ENCODE measurements around the gene VSIR. TPM values are rescaled to one million over a fixed set of nuclear protein-coding genes. Genes with fewer than 3 reads are reported as not detected.

Gene VSIR
- total RNA-seq: 117 and 118 TPM in 2 replicates

- intact Hi-C loops (cut with micrococcal nuclease): loop anchor here (1.0 to 5.0 kb wide), 10 partner anchors 16 to 454 kb away; partner anchors contain the start of genes PSAP, SLC29A3 and SPOCK2
Measured at GRCh38 chr10:71773221-71773971, at the start of gene VSIR. VSIR (minus strand) TSS chr10:71773520; CDS start chr10:71773439, 81 bp downstream.

- intact Hi-C loops (cut with micrococcal nuclease): no loop called here
Measured at GRCh38 chr10:71821909-71822763, 48.8 kb upstream of the VSIR start.

GRCh38 chr10:71820966-71821365 is 47.6 kb upstream of the VSIR start:
- intact Hi-C loops (cut with micrococcal nuclease): no loop called here

- intact Hi-C loops (cut with micrococcal nuclease): loop anchor here (10.0 kb wide), 1 partner anchor 215 kb away; no protein-coding TSS in a partner anchor
Measured at GRCh38 chr10:71819985-71820384, 46.7 kb upstream of the VSIR start.

- intact Hi-C loops (cut with micrococcal nuclease): loop anchor here (10.0 kb wide), 1 partner anchor 215 kb away; no protein-coding TSS in a partner anchor
Measured at GRCh38 chr10:71819441-71819861, 46.1 kb upstream of the VSIR start.

- intact Hi-C loops (cut with micrococcal nuclease): loop anchor here (10.0 kb wide), 1 partner anchor 214 kb away; no protein-coding TSS in a partner anchor
Measured at GRCh38 chr10:71818674-71819260, 45.4 kb upstream of the VSIR start.

GRCh38 chr10:71817831-71818655 is 44.7 kb upstream of the VSIR start:
- intact Hi-C loops (cut with micrococcal nuclease): loop anchor here (10.0 kb wide), 1 partner anchor 213 kb away; no protein-coding TSS in a partner anchor

- intact Hi-C loops (cut with micrococcal nuclease): loop anchor here (10.0 kb wide), 1 partner anchor 212 kb away; no protein-coding TSS in a partner anchor
Measured at GRCh38 chr10:71816936-71817618, 43.8 kb upstream of the VSIR start.

GRCh38 chr10:71816421-71816851 is 43.1 kb upstream of the VSIR start:
- intact Hi-C loops (cut with micrococcal nuclease): loop anchor here (10.0 kb wide), 1 partner anchor 212 kb away; no protein-coding TSS in a partner anchor

GRCh38 chr10:71815515-71816130 is 42.3 kb upstream of the VSIR start:
- intact Hi-C loops (cut with micrococcal nuclease): loop anchor here (10.0 kb wide), 1 partner anchor 211 kb away; no protein-coding TSS in a partner anchor

GRCh38 chr10:71814922-71815411 is 41.6 kb upstream of the VSIR start:
- intact Hi-C loops (cut with micrococcal nuclease): loop anchor here (5.0 to 10.0 kb wide), 2 partner anchors 103 to 210 kb away; no protein-coding TSS in a partner anchor

GRCh38 chr10:71812913-71813590 is 39.7 kb upstream of the VSIR start:
- intact Hi-C loops (cut with micrococcal nuclease): loop anchor here (1.0 to 10.0 kb wide), 7 partner anchors 87 to 499 kb away; no protein-coding TSS in a partner anchor

- intact Hi-C loops (cut with micrococcal nuclease): loop anchor here (1.0 to 10.0 kb wide), 7 partner anchors 86 to 498 kb away; no protein-coding TSS in a partner anchor
Measured at GRCh38 chr10:71812016-71812912, 38.9 kb upstream of the VSIR start.

- intact Hi-C loops (cut with micrococcal nuclease): loop anchor here (5.0 to 10.0 kb wide), 2 partner anchors 99 to 207 kb away; no protein-coding TSS in a partner anchor
Measured at GRCh38 chr10:71811351-71811750, 38.0 kb upstream of the VSIR start.

- intact Hi-C loops (cut with micrococcal nuclease): loop anchor here (5.0 to 10.0 kb wide), 2 partner anchors 98 to 205 kb away; no protein-coding TSS in a partner anchor
Measured at GRCh38 chr10:71810048-71810750, 36.9 kb upstream of the VSIR start.

- intact Hi-C loops (cut with micrococcal nuclease): loop anchor here (5.0 to 10.0 kb wide), 2 partner anchors 97 to 205 kb away; no protein-coding TSS in a partner anchor
Measured at GRCh38 chr10:71809628-71810027, 36.3 kb upstream of the VSIR start.

Measured in T-helper 1 cell treated with Interleukin-12 subunit alpha and Interleukin-12 subunit beta and Interleukin-4 antibody, amounts not matched to agents 30 ng/mL and 1 ng/mL, for 36 hours (primary cell).